Endothelial cell of umbilical vein (primary cell): ENCODE measurements around the gene NTRK2. TPM values are rescaled to one million over a fixed set of nuclear protein-coding genes. Genes with fewer than 3 reads are reported as not detected.

Experiments
- BruUV-seq: library from RNA; stranded (reverse); fragments of 400-500 nt; replicated peaks from 2 replicates; lab custom pipeline; 2021; lab: Mats Ljungman, UMichigan
- CTCF ChIA-PET: fragments of 300-600, 350-600 bp; sonication (Branson Sonifier 250); formaldehyde crosslinking; loops from one replicate; lab custom pipeline; 2021; ENCODE audit warnings: antibody characterized with exemption, inconsistent platforms; lab: Charles Lee
- POLR2A ChIA-PET: fragments of 300-600, 350-600 bp; sonication (Branson Sonifier 250); formaldehyde crosslinking; loops from one replicate; lab custom pipeline; 2021; ENCODE audit warnings: antibody characterized with exemption, inconsistent platforms; lab: Charles Lee
- DNase-seq: peaks from one replicate; pipeline ENCODE4 v3.0.0-alpha.2; 2011; ENCODE audit warnings: low read depth, low spot score
- FAIRE-seq: peaks from 2 replicates; lab custom pipeline; 2011; peaks lifted over from hg19 to GRCh38; lab: Jason Lieb, UNC
- H2AFZ ChIP-seq: 2 replicates; pipeline ENCODE4 v1.6.0; 2012; ENCODE audit warnings: low read depth, low read length, control low read depth, inconsistent platforms
- H3K27ac ChIP-seq: 2 replicates; pipeline ENCODE4 v1.5.1; 2011; ENCODE audit warnings: low read depth, mild to moderate bottlenecking, control low read depth, low read length, moderate library complexity; ENCODE audit not compliant: insufficient read depth
- H3K27me3 ChIP-seq, 2 experiments: 2 replicates each; pipeline versions ENCODE4 v1.6.0 to v1.6.1; 2011; ENCODE audit warnings: low read length in 2 of 2, mixed read lengths in 1 of 2; ENCODE audit not compliant: control insufficient read depth in 2 of 2, insufficient read depth in 2 of 2
- H3K36me3 ChIP-seq, 2 experiments: 2 replicates in 1 of 2; 3 replicates in 1 of 2; pipeline ENCODE4 v1.5.1; 2011; ENCODE audit warnings: low read length in 2 of 2, mild to moderate bottlenecking in 1 of 2, moderate library complexity in 1 of 2; ENCODE audit not compliant: control insufficient read depth in 2 of 2, insufficient read depth in 2 of 2; ENCODE audit errors: extremely low read depth in 1 of 2
- H3K4me1 ChIP-seq: 3 replicates; pipeline ENCODE4 v1.5.1; 2011; ENCODE audit warnings: mild to moderate bottlenecking, low read length; ENCODE audit not compliant: control insufficient read depth, insufficient read depth; ENCODE audit errors: extremely low read depth
- H3K4me2 ChIP-seq: 2 replicates; pipeline ENCODE4 v1.6.1; 2011; ENCODE audit warnings: low read length, control low read depth, mixed read lengths; ENCODE audit not compliant: insufficient read depth
- H3K4me3 ChIP-seq, 3 experiments: fragments of 200-600 bp in 1 of 3; sonication (generic), shearing (Covaris generic) in 1 of 3; replicated peaks in 1 of 3; 2 replicates each; pipeline ENCODE4 v1.5.1; 2011 to 2016; ENCODE audit warnings: control low read depth in 3 of 3, low read length in 3 of 3, mild to moderate bottlenecking in 2 of 3, inconsistent platforms in 1 of 3, low read depth in 1 of 3, moderate library complexity in 1 of 3; ENCODE audit not compliant: insufficient read depth in 1 of 3
- H3K79me2 ChIP-seq: 2 replicates; pipeline ENCODE4 v1.6.0; 2012; ENCODE audit warnings: low read length, inconsistent platforms; ENCODE audit not compliant: control insufficient read depth, insufficient read depth
- H3K9ac ChIP-seq: replicated peaks from 2 replicates; pipeline ENCODE3; 2011; ENCODE audit warnings: low read length, control low read depth; ENCODE audit not compliant: insufficient read depth; ENCODE audit errors: extremely low read depth
- H3K9me1 ChIP-seq: replicated peaks from 3 replicates; pipeline ENCODE4 v1.6.0; 2011; ENCODE audit warnings: mild to moderate bottlenecking, low read length; ENCODE audit not compliant: control insufficient read depth, insufficient read depth; ENCODE audit errors: extremely low read depth
- H3K9me3 ChIP-seq: replicated peaks from 2 replicates; pipeline ENCODE4 v1.5.1; 2012; ENCODE audit warnings: low read length, inconsistent platforms; ENCODE audit not compliant: control insufficient read depth, insufficient read depth
- H4K20me1 ChIP-seq: replicated peaks from 2 replicates; pipeline ENCODE3; 2011; ENCODE audit warnings: mild to moderate bottlenecking, low read length; ENCODE audit not compliant: control insufficient read depth, insufficient read depth; ENCODE audit errors: extremely low read depth
- EZH2 ChIP-seq: IDR thresholded peaks from 2 replicates; pipeline ENCODE4 v1.6.1; 2012; ENCODE audit warnings: borderline replicate concordance, low read depth, mild to moderate bottlenecking, moderate library complexity, low read length, inconsistent platforms; ENCODE audit not compliant: severe bottlenecking
- FOS ChIP-seq: IDR thresholded peaks from 2 replicates; pipeline ENCODE4 v1.6.1; 2011; ENCODE audit warnings: mild to moderate bottlenecking, low read length, moderate library complexity, borderline replicate concordance; ENCODE audit not compliant: insufficient read depth
- GATA2 ChIP-seq: IDR thresholded peaks from 2 replicates; pipeline ENCODE4 v1.7.0; 2011; ENCODE audit warnings: low read depth, mild to moderate bottlenecking, moderate library complexity, mixed read lengths, low read length; ENCODE audit not compliant: insufficient read length, insufficient read depth
- JUN ChIP-seq: IDR thresholded peaks from 2 replicates; pipeline ENCODE4 v1.6.1; 2011; ENCODE audit warnings: borderline replicate concordance, low read depth; ENCODE audit not compliant: insufficient read length, insufficient read depth
- MYC ChIP-seq: IDR thresholded peaks from one replicate; pipeline ENCODE4 v1.6.1; 2011; ENCODE audit warnings: mild to moderate bottlenecking, low read depth, low read length
- POLR2A ChIP-seq: IDR thresholded peaks from 2 replicates; pipeline ENCODE4 v1.6.1; 2012; ENCODE audit warnings: low read depth, mild to moderate bottlenecking, control low read depth, low read length
- dilution Hi-C: fragments of 300-500 bp; cut with MboI; formaldehyde crosslinking; loops from one replicate; pipeline ENCODE4 v1.15.0; 2019; ENCODE audit warnings: low sequenced_read_pairs; ENCODE audit not compliant: extremely low pct_ligation_motif_present
- intact Hi-C: fragments of 100-400 bp; cut with micrococcal nuclease; formaldehyde crosslinking; loops from one replicate; pipeline ENCODE4 v1.10.0; 2022
- polyA plus RNA-seq, 4 experiments: library from polyadenylated mRNA; depleted of rRNA in 3 of 4; stranded (reverse) in 3 of 4; unstranded in 1 of 4; fragments of >200 nt; gene quantifications; 2 replicates each; pipeline versions ENCODE4 v1.2.1 to v1.2.3, GENCODE V29; 2011 to 2012; ENCODE audit warnings: missing spikeins in 1 of 4
- total RNA-seq: library from RNA; stranded (reverse); gene quantifications from 2 replicates; pipeline ENCODE4 v1.2.3, GENCODE V29; 2021
- TF ChIP-seq, protein P1 (sequence below): IDR thresholded peaks from 2 replicates; pipeline ENCODE4 v1.6.1; 2011; ENCODE audit not compliant: insufficient read depth, insufficient read length
- TF ChIP-seq, protein P2 (sequence below), 2 donors: IDR thresholded peaks; 1 replicate in 1 of 2; 2 replicates in 1 of 2; pipeline ENCODE4 v1.5.1; 2011; ENCODE audit warnings: low read length in 2 of 2, mild to moderate bottlenecking in 2 of 2, moderate library complexity in 2 of 2, control low read depth in 1 of 2, inconsistent platforms in 1 of 2, low read depth in 1 of 2; ENCODE audit not compliant: insufficient read depth in 1 of 2; ENCODE audit errors: extremely low read depth in 1 of 2

NTRK2 gene
- total and polyA plus RNA-seq, 2 donors (not counting 3 experiments of a cell fraction or from before 2014, with no cell fraction given) = 0.01 to 0.13 TPM

DNA sequence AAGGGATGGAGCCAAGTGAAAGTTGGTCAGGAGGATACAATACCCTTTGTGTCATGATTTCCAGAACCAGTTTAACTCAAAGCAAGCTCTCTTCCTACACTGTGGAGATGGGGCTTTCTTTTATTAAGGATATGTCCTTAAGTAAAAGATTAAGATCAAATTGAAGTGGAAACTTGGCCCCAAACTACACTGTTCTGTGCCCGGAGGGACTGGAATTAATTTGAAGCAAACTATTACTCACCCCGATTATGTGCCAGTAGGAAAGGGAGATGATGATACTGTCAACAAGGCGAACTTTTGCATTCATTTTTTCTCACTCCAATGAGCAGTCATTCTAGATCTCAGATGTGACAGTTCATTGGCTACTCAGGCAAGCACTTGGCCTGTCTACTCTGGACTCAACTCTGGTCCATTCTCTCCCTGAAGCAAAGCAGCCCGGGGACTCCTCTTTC, 186.7 kb downstream of the NTRK2 start:
- H3K79me2 ChIP-seq = no peaks in the 10 kb centered on the region
- peaks cover 16% of the 10 kb centered on the region for H3K4me1 ChIP-seq
- BruUV-seq = no TSS peak
- ChIA-PET CTCF (no interaction called here), POLR2A (no interaction called here)
- H2AFZ ChIP-seq = no peak overlapping the region
- dilution Hi-C loops (no loop called here), intact Hi-C loops (no loop called here)
- DNase-seq (no peak), FAIRE-seq (no peak)
- H3K27me3 ChIP-seq = no peaks in the 10 kb centered on the region
- no peak overlapping the region for H3K27ac ChIP-seq
- TF ChIP-seq JUN = no peak
- no peaks in the 10 kb centered on the region for H3K9me1 ChIP-seq
- no peaks in the 10 kb centered on the region for H4K20me1 ChIP-seq
- H3K9me3 ChIP-seq = no peaks in the 10 kb centered on the region
- H3K4me2 ChIP-seq = no peak overlapping the region
- no peak overlapping the region for H3K4me3 ChIP-seq
- no peaks in the 10 kb centered on the region for H3K36me3 ChIP-seq
- no peak overlapping the region for H3K9ac ChIP-seq

DNA sequence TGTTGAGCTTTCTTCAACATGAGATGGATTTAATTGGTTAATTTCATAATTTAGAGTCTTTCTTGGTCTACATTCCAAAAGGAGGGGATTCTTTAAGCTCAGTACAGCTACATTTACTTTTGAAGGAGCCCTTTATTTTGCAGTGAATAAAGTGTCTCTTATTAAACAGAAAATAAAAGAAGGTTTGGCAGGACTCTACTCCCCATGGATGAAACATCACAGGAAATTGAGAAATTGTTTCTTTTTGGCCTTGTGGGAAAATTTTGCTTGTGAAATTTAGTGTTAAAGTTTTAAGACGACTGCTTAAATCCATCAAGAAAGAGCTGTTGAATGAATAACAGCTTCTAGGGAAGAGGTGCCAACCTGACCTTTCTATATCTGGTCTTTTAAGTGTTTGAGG, 187.7 kb downstream of the NTRK2 start:
- CTCF ChIA-PET = interaction anchor here (0.7 kb wide), 1 partner anchor 29 kb away, joined by 3 read pairs; no protein-coding TSS in a partner anchor
- Histone ChIP-seq H3K9me1 (no peaks in the 10 kb centered on the region), H3K27ac (no peak overlapping the region), H3K9ac (no peak overlapping the region), H2AFZ (no peak overlapping the region), H3K4me1 (peaks cover 11% of the 10 kb centered on the region), H3K79me2 (no peaks in the 10 kb centered on the region), H4K20me1 (no peaks in the 10 kb centered on the region), H3K36me3 (no peaks in the 10 kb centered on the region), H3K4me2 (no peak overlapping the region), H3K9me3 (no peaks in the 10 kb centered on the region), H3K27me3 (no peaks in the 10 kb centered on the region), H3K4me3 (no peak overlapping the region)
- dilution Hi-C loops = no loop called here
- no peak for FAIRE-seq
- POLR2A ChIA-PET = no interaction called here
- TF ChIP-seq MYC (no peak), POLR2A (no peak), FOS (no peak), EZH2 (no peak), JUN (no peak), GATA2 (no peak)
- TF ChIP-seq, protein P1, sequence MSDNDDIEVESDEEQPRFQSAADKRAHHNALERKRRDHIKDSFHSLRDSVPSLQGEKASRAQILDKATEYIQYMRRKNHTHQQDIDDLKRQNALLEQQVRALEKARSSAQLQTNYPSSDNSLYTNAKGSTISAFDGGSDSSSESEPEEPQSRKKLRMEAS = no peak
- TF ChIP-seq, protein P2, sequence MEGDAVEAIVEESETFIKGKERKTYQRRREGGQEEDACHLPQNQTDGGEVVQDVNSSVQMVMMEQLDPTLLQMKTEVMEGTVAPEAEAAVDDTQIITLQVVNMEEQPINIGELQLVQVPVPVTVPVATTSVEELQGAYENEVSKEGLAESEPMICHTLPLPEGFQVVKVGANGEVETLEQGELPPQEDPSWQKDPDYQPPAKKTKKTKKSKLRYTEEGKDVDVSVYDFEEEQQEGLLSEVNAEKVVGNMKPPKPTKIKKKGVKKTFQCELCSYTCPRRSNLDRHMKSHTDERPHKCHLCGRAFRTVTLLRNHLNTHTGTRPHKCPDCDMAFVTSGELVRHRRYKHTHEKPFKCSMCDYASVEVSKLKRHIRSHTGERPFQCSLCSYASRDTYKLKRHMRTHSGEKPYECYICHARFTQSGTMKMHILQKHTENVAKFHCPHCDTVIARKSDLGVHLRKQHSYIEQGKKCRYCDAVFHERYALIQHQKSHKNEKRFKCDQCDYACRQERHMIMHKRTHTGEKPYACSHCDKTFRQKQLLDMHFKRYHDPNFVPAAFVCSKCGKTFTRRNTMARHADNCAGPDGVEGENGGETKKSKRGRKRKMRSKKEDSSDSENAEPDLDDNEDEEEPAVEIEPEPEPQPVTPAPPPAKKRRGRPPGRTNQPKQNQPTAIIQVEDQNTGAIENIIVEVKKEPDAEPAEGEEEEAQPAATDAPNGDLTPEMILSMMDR (IDR thresholded peaks at IDR 0.05; ENCODE audit: extremely low read depth in 1 of 2, insufficient read depth in 1 of 2, low read depth in 1 of 2, low read length in 2 of 2) = no peak
- DNase-seq = no peak
- intact Hi-C loops = no loop called here
- no TSS peak for BruUV-seq
